ENCODE data around the gene PACRG.

DNA sequence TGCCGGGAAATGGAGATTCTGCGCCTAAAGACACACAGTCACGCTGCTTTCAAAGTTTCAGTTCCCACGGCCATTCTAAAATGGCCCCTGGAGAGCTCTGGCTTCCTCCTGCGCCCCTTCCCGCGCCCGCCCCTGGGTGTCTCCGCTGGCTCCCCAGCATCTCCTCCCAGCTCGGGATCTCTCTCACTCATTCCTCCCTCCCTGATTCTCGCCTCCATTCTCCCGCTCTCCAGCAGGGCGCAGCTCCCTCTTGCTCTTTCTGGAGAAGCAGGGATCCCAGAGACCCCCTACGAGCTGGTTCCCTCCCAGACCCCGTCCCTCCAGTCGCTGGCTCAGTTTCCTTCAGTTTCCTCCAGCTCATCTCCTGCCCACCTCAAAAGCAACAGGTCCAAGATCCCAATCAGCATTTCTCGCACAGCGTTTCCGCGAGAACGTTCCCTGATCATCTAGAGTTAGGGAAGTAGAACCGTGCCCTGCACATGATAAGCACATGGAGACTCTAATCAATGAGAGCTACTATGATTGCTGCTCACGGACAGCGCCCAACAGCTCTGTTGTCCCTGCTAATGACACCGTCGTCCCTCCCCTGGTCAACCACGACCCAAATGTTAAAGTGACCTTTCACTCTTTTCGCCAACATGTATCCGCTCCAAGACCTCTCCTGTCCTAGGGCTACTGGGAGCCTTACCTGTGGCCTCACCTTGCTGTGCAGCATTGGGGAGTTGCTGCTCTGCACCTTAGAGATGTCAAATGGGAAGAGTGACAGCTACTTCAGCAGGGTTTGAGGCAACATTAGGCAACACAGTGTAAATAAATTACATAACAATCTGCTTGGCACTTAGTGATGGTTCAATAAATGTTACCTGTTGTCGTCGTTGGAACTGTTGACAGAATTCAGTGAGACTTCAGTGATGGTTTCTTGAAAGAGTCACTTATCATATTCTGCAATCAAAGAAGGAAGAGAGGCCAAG lies 468.2 kb downstream of the PACRG start:
- TF ChIP-seq PPARA (CRISPR knock-in tag; IDR thresholded peaks at IDR 0.05; ENCODE audit: borderline replicate concordance) = no peak
- TF ChIP-seq PATZ1 (CRISPR knock-in tag; IDR thresholded peaks at IDR 0.05; ENCODE audit: borderline replicate concordance) = no peak
- TF ChIP-seq, protein P1, sequence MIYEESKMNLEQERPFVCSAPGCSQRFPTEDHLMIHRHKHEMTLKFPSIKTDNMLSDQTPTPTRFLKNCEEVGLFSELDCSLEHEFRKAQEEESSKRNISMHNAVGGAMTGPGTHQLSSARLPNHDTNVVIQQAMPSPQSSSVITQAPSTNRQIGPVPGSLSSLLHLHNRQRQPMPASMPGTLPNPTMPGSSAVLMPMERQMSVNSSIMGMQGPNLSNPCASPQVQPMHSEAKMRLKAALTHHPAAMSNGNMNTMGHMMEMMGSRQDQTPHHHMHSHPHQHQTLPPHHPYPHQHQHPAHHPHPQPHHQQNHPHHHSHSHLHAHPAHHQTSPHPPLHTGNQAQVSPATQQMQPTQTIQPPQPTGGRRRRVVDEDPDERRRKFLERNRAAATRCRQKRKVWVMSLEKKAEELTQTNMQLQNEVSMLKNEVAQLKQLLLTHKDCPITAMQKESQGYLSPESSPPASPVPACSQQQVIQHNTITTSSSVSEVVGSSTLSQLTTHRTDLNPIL (CRISPR knock-in tag; IDR thresholded peaks at IDR 0.05; ENCODE audit: low read depth) = no peak
- TF ChIP-seq ZNF565 (CRISPR knock-in tag; conservative IDR thresholded peaks at IDR 0.05; ENCODE audit: low read depth) = no peak
- TF ChIP-seq, protein P2, sequence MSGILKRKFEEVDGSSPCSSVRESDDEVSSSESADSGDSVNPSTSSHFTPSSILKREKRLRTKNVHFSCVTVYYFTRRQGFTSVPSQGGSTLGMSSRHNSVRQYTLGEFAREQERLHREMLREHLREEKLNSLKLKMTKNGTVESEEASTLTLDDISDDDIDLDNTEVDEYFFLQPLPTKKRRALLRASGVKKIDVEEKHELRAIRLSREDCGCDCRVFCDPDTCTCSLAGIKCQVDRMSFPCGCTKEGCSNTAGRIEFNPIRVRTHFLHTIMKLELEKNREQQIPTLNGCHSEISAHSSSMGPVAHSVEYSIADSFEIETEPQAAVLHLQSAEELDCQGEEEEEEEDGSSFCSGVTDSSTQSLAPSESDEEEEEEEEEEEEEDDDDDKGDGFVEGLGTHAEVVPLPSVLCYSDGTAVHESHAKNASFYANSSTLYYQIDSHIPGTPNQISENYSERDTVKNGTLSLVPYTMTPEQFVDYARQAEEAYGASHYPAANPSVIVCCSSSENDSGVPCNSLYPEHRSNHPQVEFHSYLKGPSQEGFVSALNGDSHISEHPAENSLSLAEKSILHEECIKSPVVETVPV (CRISPR knock-in tag; IDR thresholded peaks at IDR 0.05) = no peak
- TF ChIP-seq ARNTL (CRISPR knock-in tag; IDR thresholded peaks at IDR 0.05; ENCODE audit: borderline replicate concordance, low read depth) = no peak
- TF ChIP-seq BACH2 (CRISPR knock-in tag; IDR thresholded peaks at IDR 0.05; ENCODE audit: borderline replicate concordance) = no peak
- TF ChIP-seq, protein P3, sequence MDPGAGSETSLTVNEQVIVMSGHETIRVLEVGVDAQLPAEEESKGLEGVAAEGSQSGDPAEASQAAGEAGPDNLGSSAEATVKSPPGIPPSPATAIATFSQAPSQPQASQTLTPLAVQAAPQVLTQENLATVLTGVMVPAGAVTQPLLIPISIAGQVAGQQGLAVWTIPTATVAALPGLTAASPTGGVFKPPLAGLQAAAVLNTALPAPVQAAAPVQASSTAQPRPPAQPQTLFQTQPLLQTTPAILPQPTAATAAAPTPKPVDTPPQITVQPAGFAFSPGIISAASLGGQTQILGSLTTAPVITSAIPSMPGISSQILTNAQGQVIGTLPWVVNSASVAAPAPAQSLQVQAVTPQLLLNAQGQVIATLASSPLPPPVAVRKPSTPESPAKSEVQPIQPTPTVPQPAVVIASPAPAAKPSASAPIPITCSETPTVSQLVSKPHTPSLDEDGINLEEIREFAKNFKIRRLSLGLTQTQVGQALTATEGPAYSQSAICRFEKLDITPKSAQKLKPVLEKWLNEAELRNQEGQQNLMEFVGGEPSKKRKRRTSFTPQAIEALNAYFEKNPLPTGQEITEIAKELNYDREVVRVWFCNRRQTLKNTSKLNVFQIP (CRISPR knock-in tag; IDR thresholded peaks at IDR 0.05; ENCODE audit: borderline replicate concordance, low read depth) = no peak
- no peak for TF ChIP-seq ZFP30 (CRISPR knock-in tag; IDR thresholded peaks at IDR 0.05)
- TF ChIP-seq RARB (CRISPR knock-in tag; IDR thresholded peaks at IDR 0.05) = no peak
- TF ChIP-seq ZFP3 (CRISPR knock-in tag; IDR thresholded peaks at IDR 0.05) = no peak
